GM20431 (cell line): Measurements from ENCODE around the gene RPS6KA5.
"Not testable (repeated sequence)": the region's sequence is repeated elsewhere in the genome, so short reads cannot be mapped to it uniquely, and the experiment has no call there.

ENCODE experiments used
- in situ Hi-C: fragments of 300-500 bp; cut with MseI, MboI; formaldehyde crosslinking; loops from one replicate; pipeline ENCODE4 v1.15.0; 2020; ENCODE audit warnings: low sequenced_read_pairs; ENCODE audit not compliant: unreplicated experiment

RPS6KA5 gene

GRCh38 chr14:90993792-90994191 is 66.6 kb downstream of the RPS6KA5 start:
- in situ Hi-C loops, result no loop called here

DNA sequence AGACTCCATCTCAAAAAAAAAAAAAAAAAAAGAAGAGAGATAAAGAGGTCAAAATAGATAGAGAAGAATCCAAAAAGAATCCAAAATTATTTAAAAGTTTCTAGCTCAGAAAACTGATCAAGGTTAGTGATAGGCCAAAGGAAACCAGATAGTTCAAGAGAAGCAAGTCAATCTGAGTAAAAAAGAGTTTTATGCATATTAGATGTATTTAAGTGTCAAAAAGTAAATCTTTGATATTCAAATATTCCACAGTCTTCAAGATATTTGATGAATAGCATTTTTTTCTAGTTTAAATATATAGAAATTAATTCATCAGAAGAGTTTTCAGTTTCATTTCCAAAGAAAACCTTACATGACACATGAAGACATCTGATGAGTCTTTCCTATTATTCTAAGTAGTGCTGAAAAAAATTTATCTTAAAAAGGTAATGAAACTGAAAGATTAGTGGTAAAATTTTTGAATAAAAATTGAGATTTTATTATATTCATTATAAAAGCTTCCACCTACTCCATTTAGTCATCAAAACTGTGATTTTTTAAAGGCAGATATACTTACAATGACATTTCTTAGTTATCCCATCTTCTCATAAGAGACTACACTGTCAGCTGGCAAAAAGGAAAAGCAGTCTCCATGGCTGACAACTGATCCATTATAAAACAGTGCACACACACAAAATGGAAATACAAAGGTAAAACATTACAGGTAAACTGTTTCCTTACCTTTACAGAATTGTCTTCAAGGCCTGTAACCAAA is 68.6 kb downstream of the RPS6KA5 start:
- in situ Hi-C loops, result no loop called here

- in situ Hi-C loops, result no loop called here
Observed at GRCh38 chr14:90990141-90990540, 70.3 kb downstream of the RPS6KA5 start.

GRCh38 chr14:90987140-90987539 is 73.3 kb downstream of the RPS6KA5 start:
- in situ Hi-C loops, result no loop called here

GRCh38 chr14:90986510-90986909 is 73.9 kb downstream of the RPS6KA5 start:
- in situ Hi-C loops, result no loop called here

DNA sequence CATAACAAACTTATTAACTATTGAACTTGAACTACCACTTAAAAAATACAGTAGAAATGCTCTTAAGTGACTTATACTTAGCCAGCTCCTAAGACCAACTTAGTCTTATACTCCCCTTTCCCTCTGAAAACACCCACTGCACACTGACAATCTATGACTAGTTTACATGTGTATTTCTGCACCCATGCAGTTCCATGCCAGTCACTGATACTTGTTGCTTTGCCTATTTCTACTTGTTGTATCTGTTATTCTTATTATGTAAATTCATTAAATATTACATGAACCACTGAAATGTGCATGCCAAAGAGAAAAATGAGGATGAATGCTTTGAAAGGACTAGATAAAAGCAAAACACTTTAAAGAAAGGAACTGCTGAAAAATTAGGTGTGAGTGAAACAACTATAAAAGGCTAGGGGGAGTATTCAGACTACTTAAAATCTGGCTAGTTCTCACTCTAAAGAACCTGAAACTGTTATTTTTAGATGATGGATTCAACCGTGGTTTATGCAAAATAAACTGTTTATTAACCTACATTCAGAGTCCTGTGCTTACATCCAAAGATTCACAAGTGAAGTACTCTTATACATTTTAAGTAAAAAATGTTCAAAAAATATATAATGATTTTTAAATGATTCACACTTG is 74.7 kb downstream of the RPS6KA5 start:
- in situ Hi-C loops, result no loop called here

- in situ Hi-C loops, result no loop called here
Observed at GRCh38 chr14:90983560-90983959, 76.9 kb downstream of the RPS6KA5 start.

GRCh38 chr14:90981636-90982035 is 78.8 kb downstream of the RPS6KA5 start:
- in situ Hi-C loops, result no loop called here

DNA sequence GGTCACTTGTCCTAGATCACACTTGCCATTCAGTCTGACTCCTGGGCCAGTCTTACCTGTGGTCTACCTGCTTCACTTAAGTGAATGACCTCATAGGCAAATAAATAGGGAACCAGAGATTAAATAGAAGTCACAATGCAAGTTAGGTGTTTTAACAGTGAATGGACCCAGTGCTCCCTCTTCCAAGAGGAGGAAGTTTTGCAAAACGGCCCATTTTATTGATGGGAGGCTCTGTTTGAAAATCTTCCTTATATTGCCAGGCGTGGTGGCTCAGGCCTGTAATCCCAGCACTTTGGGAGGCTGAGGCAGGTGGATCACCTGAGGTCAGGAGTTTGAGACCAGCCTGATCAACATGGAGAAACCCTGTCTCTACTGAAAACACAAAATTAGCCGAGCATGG is 79.8 kb downstream of the RPS6KA5 start:
- in situ Hi-C loops, result not testable (repeated sequence)

DNA sequence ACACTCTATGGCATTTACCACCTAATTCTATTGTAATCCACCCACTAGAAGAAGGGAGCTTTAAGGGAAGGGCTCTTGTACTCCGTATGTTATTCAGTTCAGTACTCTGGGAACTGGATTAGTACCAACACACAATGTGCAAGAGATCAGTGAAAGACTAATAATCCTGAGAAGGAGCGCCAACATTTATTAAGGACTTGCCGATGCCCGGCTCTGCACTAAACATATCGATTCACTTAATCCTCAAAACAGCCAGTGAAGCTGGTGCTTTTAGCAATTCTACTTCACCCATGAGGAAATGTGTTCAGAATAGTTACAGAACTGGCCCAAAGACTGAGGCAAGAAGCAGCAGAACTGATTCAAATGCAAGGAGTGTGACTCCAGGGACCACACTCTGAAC is 80.9 kb downstream of the RPS6KA5 start:
- in situ Hi-C loops, result no loop called here

- in situ Hi-C loops, result no loop called here
Observed at GRCh38 chr14:90976101-90976500, 84.3 kb downstream of the RPS6KA5 start.

DNA sequence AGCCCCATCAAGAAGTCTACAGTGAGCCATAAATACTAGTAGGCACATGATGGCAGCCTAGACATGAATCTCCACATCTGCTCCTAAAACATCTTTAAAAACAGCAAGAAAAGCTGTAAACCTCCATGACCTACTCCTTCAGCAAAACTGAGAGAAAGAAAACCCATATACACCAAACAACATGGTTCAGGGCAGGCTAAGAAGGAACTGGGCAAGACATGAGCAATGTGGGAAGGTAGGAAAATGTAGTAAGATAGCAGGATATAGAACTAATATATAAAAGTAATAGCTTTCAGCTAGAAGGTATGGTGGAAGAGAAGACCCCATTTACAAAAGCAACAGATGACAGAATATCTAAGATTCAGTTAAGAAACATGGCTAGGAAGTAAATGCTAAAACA is 88.8 kb downstream of the RPS6KA5 start:
- in situ Hi-C loops, result no loop called here

DNA sequence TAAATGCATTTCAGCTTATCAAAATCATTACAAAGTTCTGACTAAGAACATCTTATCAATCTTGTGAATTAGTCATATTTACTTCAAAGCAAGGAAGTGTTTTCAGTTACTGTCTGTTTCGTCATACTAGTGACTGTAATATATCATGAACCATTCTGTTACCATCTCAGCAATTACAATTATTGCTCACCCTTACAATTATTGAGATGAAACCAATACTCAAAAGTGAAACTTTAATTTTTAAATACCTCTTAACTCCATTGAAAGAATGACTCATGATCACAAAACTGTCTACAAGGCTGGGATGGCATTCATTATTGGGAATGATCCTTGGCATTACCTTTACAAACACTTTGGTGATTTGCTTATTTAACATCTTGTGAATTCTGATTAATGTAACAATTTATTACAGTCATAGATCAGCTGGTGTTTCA is 90.3 kb downstream of the RPS6KA5 start:
- in situ Hi-C loops, result no loop called here

GRCh38 chr14:90969531-90970166 is 90.8 kb downstream of the RPS6KA5 start:
- in situ Hi-C loops, result no loop called here

DNA sequence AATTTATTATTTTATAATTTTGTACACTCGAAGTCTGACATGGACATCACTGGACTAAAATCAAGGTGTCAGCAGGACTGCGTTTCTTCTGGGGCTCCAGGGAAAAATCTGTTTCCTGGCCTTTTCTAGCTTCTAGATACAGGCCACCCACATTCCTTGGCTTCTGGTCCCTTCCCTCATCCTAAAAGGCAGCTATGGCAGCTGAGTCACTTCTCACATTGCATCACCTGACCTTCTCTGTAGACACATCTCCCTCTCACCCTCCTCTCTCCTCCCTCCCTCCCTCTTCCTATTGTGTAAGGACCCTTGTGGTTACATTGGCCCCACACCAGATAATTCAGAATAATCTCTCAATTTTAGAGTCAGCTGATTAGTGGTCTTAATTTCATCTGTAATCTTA is 92.4 kb downstream of the RPS6KA5 start:
- in situ Hi-C loops, result no loop called here

DNA sequence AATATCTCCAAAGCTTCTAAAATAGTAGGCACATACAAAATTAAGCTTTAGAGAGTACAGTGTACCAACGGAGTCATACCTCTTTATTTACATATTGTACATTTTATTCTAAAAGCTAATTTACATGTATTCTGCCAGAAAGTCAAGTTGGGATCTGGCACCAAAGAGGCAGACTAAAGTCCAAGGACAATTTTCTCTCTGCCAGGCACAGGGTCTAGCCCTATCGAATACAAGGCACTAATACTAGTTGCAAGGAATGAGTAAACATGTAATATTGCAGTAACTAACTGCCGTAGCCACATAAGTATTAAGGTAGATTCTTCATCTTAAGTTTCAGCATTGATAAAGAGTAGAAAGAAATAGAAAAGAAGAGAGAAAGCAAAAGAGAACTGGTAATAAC is 93.9 kb downstream of the RPS6KA5 start:
- in situ Hi-C loops, result no loop called here

GRCh38 chr14:90965765-90966164 is 94.7 kb downstream of the RPS6KA5 start:
- in situ Hi-C loops, result no loop called here

- in situ Hi-C loops, result no loop called here
Observed at GRCh38 chr14:90963343-90963742, 97.1 kb downstream of the RPS6KA5 start.

GRCh38 chr14:90962505-90963109 is 97.8 kb downstream of the RPS6KA5 start:
- in situ Hi-C loops, result no loop called here

DNA sequence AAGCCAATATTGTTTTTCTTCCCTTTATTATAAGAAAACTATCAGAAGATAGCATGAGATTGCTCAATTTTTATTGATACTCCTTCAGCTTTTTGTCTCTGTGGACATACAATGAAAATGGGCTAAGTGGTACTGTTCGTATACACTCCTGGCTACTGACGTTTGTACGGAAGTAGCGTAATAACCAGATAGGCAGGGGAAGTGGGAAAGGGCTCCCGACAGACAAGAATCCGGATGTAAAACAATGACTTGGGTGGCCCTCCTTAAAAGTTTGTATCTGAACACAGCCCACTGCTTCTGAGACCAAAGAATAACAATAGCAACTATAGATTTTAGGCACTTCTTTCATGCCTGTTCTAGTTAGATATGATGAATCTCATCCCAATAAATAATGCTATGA is 99.6 kb downstream of the RPS6KA5 start:
- in situ Hi-C loops, result no loop called here

- in situ Hi-C loops, result no loop called here
Observed at GRCh38 chr14:90959344-90959743, 101.1 kb downstream of the RPS6KA5 start.
